ENCODE measurements around the gene YIPF4.
"Not testable (repeated sequence)": the region's sequence is repeated elsewhere in the genome, so short reads cannot be mapped to it uniquely, and the experiment has no call there.

The YIPF4 gene

DNA sequence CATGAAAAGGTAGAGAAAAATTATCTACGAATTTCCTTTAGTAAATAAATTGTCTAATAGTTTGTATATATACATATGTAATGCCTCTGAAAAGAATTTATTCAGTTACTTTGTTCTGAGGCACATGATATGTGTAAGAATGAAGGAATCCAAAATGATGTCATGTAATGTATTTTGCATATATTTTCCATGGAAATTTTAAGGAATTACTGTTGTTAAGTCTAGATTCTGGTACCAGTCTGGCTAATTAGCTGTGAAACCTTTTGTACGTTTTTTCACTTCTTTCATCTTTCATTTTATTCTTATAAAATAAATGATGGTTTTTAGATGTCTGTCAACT, 12.3 kb downstream of the YIPF4 start:
- DNase-seq, result no peak

DNA sequence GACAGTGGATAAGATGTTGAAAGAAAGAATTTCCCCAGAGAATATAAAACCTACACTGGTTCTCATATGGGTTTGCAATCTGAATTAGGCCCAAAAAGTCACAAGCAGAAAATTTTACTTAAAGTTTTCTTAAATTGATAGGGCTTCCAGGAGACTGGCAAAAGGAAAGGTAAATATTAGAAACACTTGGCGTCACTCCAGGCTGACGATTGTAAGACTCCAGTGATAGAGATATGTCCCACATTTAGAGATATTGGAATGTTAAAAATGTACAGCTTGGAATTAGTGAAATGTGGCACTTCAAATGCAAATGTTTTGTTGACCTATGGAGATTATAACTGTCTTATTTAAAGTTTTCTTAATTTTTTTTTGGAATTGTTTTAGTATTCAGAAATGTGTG, 14.0 kb downstream of the YIPF4 start:
- no peak for DNase-seq

DNA sequence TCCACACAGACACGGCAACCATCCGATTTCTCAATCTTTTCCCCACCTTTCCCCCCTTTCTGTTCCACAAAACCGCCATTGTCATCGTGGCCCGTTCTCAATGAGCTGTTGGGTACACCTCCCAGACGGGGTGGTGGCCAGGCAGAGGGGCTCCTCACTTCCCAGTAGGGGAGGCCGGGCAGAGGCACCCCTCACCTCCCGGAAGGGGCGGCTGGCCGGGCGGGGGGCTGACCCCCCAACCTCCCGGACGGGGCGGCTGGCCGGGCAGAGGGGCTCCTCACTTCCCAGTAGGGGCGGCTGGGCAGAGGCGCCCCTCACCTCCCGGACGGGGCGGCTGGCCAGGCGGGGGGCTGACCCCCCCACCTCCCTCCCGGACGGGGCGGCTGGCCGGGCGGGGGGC, 15.8 kb downstream of the YIPF4 start:
- not testable (repeated sequence) for DNase-seq

DNA sequence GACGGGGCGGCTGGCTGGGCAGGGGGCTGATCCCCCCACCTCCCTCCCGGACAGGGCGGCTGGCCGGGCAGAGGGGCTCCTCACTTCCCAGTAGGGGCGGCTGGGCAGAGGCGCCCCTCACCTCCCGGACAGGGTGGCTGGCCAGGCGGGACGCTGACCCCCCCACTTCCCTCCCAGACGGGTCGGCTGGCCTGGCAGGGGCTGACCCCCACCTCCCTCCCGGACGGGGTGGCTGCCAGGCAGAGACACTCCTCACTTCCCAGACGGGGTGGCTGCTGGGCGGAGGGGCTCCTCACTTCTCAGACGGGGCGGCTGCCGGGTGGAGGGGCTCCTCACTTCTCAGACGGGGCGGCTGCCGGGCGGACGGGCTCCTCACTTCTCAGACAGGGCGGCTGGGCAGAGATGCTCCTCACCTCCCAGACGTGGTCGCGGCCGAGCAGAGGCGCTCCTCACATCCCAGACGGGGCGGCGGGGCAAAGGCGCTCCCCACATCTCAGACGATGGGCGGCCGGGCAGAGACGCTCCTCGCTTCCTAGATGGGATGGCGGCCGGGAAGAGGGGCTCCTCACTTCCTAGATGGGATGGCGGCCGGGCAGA, 16.4 kb downstream of the YIPF4 start:
- not testable (repeated sequence) for DNase-seq

DNA sequence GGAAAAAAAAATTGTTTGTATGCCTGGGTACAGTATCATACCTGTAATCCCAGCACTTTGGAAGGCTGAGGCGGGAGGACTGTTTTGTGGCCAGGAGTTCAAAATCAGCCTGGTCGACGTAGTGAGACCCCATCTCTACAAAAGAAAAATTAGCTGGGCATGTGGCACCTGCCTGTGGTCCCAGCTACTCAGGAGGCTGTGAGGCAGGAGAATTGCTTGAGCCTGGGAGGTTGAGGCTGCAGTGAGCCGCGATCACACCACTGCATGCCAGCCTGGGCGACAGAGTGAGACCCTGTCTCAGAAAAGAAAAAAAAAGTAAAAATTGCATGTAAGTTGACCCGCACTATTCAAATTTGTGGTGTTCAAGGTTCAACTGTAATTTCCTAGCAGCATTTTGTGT, 32.9 kb downstream of the YIPF4 start:
- no peak for DNase-seq

DNA sequence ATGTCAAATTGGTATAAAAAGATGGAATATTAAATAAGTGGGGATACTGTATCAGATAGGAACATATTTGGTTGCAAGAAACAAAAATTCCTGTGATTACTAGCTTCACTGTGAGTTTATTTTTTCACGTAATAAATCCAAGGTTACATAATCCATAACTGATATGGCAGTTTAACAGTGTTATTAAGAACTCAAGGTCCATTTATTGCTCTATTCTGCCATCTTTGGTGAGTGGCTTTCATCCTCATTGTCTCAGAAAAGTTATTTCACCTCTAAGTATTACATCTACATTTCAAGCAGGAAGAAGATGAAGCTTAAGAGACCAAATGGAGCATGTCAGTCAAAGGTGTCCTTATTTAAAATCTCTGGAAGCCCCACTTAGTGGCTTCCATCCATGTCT, 37.2 kb downstream of the YIPF4 start:
- no peak for DNase-seq

DNA sequence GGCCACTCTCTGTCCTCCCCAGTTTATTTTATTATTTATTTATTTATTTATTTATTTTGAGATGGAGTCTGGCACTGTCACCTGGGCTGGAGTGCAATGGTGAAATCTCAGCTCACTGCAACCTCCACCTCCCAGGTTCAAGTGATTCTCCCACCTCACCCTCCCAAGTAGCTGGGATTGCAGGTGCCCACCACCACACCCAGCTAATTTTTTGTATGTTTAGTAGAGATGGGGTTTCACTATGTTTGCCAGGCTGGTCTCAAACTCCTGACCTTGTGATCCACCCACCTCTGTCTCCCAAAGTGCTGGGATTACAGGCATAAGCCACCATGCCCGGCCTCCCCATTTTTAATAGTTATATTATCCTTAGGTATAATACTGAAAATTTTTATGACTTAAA, 51.0 kb downstream of the YIPF4 start:
- DNase-seq, result not testable (repeated sequence)

DNA sequence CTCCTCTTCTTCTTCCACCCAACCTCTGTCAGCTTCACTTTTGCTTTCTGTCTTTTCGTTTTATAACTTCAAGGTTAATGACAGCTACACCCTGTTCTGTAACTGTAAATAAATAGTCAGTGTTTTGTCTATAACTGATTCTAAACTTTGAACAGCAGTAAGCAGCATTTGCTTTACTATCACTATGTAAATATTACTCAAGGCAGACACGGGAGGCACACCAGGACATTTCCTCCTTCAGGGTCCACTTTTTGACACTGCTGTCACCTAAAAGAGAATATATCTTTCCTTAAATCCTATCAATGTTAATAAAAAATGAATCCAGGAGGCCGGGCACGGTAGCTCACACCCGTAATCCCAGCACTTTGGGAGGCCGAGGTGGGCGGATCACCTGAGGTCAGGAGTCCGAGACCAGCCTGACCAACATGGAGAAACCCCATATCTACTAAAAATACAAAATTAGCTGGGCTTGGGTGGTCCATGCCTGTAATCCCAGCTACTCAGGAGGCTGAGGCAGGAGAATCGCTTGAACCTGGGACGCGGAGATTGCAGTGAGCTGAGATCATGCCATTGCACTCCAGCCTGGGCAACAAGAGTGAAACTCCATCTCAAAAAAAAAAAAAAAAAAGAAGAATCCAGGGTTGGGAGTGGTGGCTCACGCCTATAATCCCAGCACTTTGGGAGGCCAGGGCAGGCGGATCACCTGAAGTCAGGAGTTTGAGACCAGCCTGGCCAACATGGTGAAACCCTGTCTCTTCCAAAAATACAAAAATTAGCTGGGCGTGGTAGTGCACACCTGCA, 51.7 kb downstream of the YIPF4 start:
- not testable (repeated sequence) for DNase-seq

DNA sequence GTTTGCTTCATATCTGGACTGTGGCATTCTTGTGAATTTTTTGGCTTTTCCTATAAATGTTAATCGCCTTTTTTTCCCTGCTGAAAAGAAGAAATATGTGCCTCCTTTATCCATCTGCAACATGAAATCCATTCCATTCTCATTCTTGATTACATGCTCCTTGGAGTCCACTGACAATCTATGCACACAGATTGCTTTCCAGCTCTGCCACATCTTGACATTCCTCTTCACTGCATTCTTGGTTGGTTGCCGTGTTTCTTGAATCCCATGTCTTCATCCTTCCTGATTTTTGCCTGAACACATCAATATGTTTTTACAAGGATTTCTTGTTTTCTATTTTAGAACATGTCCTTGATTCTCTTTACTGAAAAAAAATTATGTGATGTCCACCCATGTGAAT, 52.4 kb downstream of the YIPF4 start:
- DNase-seq, result no peak

DNA sequence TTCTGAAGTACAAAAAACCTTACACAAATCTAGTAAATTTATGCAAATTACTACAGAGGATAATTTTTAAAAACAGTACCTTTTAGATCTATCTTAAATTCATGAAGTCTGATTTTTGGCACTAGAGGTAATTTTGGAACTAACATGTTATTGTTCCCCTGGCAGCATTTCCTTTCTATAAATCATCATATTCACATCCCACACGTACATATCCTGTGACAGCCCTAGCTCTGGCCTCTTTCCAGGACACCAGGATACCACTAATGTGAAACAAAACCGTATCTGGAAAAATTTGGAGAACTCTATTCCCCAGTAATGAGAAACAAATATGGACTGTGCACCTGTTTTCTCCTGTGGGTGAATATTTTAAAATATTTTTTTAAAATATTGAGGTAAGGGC, 65.1 kb downstream of the YIPF4 start:
- DNase-seq, result no peak

DNA sequence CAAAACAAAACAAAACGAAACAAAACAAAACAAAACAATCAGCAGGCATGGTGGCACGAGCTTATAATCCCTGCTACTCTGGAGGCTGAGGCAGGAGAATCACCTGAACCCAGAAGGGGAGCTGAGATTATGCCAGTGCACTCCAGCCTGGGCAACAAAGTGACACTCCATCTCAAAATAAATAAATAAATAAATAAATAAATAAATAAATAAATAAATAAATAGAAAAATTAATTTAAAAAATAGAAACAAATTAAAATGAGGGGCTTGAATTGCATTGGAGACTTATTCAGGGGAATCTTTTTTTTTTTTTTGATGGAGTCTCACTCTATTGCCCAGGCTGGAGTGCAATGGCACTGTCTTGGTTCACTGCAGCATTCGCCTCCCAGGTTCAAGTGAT, 73.1 kb downstream of the YIPF4 start:
- not testable (repeated sequence) for DNase-seq

DNA sequence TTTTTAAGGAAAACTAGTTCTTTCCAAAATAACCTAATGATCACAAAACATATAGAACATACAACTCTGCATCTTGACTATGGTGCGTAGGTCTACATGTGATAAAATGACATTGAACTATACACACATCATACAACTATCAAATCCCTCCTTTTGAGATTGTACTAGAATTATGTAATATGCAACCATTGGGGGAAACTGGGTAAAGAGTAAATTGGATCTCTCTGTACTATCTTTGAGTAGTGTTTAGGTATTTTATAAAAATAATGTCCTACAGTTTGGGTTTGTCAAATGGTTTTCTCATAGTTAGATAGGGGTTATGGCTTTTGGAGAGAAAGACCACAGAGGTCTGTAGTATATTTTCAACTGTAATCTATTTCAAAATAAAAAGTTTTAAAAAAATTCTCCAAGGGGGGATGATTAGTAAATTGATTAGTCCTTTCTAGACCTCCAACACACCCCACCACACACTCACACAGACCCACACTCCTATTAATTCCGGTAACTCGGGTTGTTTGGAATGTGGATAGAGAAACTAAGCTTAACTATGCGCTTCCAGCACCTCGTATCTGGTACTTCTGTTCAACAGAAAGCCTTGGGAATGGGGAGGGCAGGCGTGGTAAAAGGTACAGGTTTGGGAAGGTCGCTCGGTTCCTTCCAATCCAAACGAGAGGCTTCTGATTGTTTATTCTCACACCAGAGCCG, 78.4 kb downstream of the YIPF4 start:
- DNase-seq, result no peak

DNA sequence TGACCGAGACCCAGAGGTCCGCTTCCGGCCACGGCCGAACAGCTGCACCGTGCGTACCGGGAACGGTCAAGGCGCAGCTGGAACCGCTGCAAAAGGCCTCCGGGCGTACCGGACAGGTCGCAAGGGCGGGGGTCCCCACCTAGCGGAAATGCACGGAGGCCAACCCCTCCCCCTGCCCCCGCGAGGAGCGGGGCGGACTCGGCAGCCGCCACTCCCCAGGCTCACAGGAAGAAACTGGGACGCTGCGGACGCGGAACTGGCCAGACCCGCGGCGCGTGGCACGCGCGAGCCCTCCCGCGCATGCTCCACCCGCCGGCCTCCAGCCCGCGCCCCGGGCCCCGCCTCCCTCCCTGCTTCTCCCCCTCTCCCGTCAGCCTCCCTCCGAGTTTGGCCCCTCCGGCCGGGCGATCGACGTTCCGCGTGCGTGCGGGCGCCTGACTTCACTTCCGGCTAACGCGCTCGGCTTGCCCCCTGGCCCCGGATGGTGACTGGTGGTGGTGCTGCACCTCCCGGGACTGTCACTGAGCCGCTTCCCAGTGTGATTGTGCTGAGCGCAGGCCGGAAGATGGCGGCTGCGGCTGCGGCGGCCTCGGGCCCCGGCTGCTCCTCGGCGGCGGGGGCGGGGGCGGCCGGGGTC, 79.1 kb downstream of the YIPF4 start, which contains the start of gene BIRC6:
Gene BIRC6, plus strand, starts transcription at position 343 of the 637 bp plus-strand sequence. Its CDS starts 139 bp downstream, at position 482.
- peak; percentile 85 to 94 (median 90) for DNase-seq

DNA sequence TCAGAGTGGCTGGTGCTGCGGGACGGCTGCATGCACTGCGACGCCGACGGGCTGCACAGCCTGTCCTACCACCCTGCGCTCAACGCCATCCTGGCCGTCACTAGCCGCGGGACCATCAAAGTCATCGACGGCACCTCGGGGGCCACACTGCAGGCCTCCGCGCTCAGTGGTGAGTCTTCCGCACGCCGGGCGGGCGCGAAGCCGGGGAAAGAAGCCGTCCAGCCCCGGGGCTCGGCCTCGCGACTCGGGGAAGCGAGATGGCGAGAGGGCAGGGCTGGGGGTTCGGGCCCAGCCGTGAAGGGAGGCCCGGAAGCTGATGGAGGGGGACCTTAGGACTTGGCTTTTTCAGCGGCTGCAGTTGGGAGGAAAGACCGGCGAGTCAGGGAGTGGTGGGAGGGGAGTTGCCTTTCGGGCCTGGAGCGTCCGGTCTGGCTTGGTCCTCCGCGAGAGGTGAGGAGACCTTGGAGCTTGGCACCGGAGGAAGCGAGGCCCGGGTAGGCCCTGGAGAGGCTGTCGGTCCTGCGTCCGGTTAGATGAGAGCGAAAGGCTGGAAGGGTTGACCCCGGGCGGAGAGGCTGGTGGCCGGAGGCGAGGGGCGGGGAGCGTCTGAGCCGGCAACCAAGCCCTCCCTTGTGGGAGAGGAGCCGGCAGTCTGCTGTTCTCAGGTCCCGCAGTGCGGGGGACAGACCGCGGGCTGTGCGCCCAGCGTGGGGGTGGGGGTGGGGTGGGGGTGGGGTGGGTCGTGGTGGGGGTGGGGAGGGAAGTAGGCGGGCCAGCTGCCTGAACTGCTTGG, 79.8 kb downstream of the YIPF4 start:
- DNase-seq, result peak in 3 of 4 experiments; percentile 17 to 33 (median 30)

DNA sequence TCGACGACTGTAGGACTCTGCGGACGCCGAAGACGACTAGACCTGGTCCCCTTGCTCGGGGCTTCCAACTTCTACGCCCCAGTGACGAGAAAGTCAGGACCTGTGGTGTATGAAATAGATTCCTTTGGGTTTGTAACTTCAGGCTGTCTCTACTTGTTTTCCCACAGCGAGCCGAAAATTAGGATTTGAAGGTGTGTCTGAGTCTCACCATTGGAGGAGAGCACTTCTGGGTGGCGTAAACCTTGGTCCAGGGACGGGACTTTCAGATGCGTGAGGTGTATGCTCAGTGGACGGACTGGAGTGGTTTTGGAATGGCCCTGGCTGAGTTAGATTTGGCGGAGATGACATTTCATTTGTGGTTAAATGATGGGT, 80.4 kb downstream of the YIPF4 start:
- no peak for DNase-seq

DNA sequence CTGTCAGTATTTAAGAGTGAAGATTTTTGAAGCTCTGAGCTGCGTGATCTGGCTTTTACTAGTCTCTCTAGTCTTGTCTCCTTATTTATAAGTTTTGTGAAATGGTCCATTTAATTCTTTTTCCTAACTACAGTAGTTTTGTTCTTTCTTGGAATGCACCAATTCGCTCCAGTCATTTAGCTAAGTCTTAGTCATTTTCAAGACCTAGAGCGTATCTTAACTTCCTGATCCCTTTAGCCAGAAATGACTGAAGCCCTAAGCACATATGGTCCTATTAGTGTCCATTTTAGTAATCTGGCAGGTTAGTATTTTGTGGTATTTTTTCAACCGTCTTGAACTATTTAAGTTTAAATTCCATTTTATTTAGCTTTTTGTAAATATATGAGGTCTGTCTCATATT, 82.7 kb downstream of the YIPF4 start:
- no peak for DNase-seq

DNA sequence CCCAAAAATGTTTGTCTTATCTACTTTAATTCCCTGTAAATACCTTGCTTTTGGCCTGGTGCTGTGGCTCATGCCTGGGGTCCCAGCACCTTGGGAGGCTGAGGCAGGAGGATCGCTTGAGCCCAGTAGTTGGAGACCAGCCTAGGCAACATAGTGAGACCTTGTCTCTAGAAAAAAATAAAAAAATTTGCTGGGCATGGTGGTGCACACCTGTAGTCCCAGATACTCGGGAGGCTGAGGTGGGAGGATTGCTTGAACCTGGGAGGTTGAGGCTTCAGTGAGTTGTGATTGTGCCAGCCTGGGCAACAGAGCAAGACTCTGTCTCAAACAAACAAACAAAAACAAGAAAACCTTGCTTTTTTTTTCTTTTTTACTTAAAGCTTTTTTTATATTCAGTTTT, 85.3 kb downstream of the YIPF4 start:
- not testable (repeated sequence) for DNase-seq

DNA sequence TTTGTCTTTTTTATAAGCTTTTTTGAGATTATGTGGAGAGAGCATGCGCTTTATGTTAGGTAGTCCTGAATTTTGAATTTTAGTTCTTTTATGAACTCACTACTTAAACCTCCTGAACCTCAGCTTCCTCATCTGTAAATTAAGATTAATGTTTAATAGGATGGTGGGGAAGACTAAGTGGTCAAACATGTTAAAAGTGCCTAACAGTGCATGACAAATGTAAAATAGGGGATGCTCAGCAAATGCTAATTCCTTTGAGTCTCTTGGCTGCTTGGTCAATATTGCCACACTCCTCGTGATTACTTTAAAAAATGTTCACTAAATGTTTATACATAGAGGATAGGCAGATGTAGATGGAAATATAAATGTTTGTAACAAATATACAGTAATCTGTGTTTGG, 85.9 kb downstream of the YIPF4 start:
- no peak for DNase-seq

DNA sequence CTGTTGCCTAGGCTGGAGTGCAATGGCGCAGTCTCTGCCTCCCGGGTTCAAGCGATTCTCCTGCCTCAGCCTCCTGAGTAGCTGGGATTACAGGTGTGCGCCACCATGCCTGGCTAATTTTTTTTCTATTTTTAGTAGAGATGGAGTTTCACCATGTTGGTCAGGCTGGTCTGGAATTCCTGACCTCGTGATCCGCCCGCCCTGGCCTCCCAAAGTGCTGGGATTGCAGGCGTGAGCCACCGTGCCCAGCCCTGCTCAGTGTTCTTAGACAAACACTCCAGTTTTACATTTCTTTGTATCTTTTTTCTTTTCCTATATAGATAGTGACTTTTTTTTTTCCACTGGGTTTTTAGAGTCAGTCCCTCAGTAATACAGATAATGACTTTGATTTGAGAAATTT, 86.6 kb downstream of the YIPF4 start:
- DNase-seq, result not testable (repeated sequence)

DNA sequence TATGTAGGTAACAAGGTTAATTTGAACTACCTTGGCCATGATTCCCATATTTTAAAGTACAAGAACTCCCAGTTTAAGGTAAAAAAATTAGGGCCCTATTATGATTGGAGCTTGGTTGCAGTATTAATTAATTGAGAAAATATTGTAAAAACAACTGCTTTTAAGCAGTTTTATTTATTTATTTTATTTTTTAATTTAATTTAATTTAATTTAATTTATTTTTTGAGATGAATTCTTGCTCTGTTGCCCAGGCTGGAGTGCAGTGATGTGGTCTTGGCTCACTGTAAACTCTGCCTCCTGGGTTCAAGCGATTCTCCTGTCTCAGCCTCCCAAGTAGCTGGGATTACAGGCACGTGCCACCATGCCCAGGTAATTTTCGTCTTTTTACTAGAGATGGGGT, 88.0 kb downstream of the YIPF4 start:
- not testable (repeated sequence) for DNase-seq
